PC-9 (cell line): ENCODE data around the gene COL27A1.

Experiments used
- CTCF ChIP-seq: fragments of 200-600 bp; sonication (generic); conservative IDR thresholded peaks from 2 replicates; pipeline ENCODE4 v1.6.1; 2017; ENCODE audit warnings: mixed run types, antibody characterized with exemption, mild to moderate bottlenecking, moderate library complexity
- EZH2 ChIP-seq: fragments of 200-600 bp; sonication (generic); IDR thresholded peaks from 2 replicates; pipeline ENCODE4 v1.8.0; 2017; ENCODE audit warnings: antibody characterized with exemption, low read depth

- no peak for TF ChIP-seq CTCF
- no peak for TF ChIP-seq EZH2
Measured at GRCh38 chr9:114130624-114131277, 24.6 kb upstream of the COL27A1 start.
